ENCODE data around the gene ZNF597. TPM values are rescaled to one million over a fixed set of nuclear protein-coding genes. Genes with fewer than 3 reads are reported as not detected.

ZNF597 gene
- total and polyA plus RNA-seq, 2 experiments from 2014 or later, result 1.2 to 2.4 TPM

DNA sequence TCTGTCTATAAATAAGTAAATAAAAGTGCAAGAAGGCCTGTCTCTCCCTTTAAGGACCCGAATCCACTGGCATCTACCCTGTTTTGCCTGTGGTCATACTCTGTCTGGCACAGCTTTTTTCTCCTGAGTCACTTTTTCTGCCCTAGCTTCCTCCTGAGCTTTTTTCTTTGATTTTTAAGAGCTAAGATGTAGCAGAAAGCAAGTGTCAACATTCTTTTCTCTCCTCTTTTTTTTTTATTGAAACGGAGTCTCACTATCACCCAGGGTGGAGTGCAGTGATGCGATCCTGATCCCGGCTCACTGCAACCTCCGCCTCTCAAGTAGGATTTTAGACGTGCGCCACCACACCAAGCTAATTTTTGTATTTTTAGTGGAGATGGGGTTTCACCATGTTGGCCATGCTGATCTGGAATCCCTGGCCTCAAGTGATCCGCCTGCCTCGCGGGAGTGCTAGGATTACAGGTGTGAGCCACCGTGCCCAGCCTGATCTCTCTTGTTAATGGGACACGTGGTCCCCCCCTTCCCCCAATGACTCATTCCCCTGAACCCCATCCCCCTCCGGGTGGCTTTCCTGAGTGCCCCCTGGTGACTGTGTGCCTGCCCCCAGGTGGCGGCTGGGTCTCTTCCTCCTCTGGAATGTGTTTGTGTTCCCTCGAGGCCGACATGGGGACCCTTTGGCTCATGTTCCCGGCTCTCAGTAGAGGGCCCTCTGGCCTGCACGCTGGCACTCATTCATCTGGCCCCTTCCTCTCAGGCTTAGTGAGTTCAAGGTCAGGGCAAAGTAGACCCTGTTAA, 37.8 kb upstream of the ZNF597 start:
- DNase-seq (ENCODE audit: low spot score) (peak; percentile 50), ATAC-seq (peak; percentile 65)
- Mint-ChIP-seq H3K27ac (peak overlapping the region; percentile 90), H3K4me1 (peaks cover 11% of the 10 kb centered on the region; the same call in 2 of the 3 replicates), H3K4me3 (no peak overlapping the region), H3K9me3 (no peaks in the 10 kb centered on the region), H3K36me3 (ENCODE audit: low read depth) (peaks cover 46% of the 10 kb centered on the region), H3K27me3 (ENCODE audit: insufficient read depth, low read depth, poor library complexity) (peaks cover 12% of the 10 kb centered on the region)
- no peaks in the 10 kb centered on the region for H3K27me3 ChIP-seq (ENCODE audit: insufficient read depth)
- peak overlapping the region; percentile 78 for H3K27ac ChIP-seq (ENCODE audit: low read depth)
- no peak overlapping the region for H3K4me3 ChIP-seq
- no peak overlapping the region for H2AFZ ChIP-seq
- H3K36me3 ChIP-seq (ENCODE audit: insufficient read depth), result peaks cover 9% of the 10 kb centered on the region; the same call in 1 of the 2 replicates
- peak overlapping the region; percentile 57; the same call in 1 of the 2 replicates for H3K4me2 ChIP-seq
- TF ChIP-seq CTCF (conservative IDR thresholded peaks at IDR 0.05; ENCODE audit: low read depth in 2 of 2) (peak in 1 of 2 experiments; percentile 18; a peak in 1 of 4 replicates), EZH2 (IDR thresholded peaks at IDR 0.05; ENCODE audit: low read depth, unreplicated experiment) (no peak), ZNF331 (CRISPR knock-in tag; IDR thresholded peaks at IDR 0.05; ENCODE audit: low read depth) (no peak)
- TF ChIP-seq, protein P1, sequence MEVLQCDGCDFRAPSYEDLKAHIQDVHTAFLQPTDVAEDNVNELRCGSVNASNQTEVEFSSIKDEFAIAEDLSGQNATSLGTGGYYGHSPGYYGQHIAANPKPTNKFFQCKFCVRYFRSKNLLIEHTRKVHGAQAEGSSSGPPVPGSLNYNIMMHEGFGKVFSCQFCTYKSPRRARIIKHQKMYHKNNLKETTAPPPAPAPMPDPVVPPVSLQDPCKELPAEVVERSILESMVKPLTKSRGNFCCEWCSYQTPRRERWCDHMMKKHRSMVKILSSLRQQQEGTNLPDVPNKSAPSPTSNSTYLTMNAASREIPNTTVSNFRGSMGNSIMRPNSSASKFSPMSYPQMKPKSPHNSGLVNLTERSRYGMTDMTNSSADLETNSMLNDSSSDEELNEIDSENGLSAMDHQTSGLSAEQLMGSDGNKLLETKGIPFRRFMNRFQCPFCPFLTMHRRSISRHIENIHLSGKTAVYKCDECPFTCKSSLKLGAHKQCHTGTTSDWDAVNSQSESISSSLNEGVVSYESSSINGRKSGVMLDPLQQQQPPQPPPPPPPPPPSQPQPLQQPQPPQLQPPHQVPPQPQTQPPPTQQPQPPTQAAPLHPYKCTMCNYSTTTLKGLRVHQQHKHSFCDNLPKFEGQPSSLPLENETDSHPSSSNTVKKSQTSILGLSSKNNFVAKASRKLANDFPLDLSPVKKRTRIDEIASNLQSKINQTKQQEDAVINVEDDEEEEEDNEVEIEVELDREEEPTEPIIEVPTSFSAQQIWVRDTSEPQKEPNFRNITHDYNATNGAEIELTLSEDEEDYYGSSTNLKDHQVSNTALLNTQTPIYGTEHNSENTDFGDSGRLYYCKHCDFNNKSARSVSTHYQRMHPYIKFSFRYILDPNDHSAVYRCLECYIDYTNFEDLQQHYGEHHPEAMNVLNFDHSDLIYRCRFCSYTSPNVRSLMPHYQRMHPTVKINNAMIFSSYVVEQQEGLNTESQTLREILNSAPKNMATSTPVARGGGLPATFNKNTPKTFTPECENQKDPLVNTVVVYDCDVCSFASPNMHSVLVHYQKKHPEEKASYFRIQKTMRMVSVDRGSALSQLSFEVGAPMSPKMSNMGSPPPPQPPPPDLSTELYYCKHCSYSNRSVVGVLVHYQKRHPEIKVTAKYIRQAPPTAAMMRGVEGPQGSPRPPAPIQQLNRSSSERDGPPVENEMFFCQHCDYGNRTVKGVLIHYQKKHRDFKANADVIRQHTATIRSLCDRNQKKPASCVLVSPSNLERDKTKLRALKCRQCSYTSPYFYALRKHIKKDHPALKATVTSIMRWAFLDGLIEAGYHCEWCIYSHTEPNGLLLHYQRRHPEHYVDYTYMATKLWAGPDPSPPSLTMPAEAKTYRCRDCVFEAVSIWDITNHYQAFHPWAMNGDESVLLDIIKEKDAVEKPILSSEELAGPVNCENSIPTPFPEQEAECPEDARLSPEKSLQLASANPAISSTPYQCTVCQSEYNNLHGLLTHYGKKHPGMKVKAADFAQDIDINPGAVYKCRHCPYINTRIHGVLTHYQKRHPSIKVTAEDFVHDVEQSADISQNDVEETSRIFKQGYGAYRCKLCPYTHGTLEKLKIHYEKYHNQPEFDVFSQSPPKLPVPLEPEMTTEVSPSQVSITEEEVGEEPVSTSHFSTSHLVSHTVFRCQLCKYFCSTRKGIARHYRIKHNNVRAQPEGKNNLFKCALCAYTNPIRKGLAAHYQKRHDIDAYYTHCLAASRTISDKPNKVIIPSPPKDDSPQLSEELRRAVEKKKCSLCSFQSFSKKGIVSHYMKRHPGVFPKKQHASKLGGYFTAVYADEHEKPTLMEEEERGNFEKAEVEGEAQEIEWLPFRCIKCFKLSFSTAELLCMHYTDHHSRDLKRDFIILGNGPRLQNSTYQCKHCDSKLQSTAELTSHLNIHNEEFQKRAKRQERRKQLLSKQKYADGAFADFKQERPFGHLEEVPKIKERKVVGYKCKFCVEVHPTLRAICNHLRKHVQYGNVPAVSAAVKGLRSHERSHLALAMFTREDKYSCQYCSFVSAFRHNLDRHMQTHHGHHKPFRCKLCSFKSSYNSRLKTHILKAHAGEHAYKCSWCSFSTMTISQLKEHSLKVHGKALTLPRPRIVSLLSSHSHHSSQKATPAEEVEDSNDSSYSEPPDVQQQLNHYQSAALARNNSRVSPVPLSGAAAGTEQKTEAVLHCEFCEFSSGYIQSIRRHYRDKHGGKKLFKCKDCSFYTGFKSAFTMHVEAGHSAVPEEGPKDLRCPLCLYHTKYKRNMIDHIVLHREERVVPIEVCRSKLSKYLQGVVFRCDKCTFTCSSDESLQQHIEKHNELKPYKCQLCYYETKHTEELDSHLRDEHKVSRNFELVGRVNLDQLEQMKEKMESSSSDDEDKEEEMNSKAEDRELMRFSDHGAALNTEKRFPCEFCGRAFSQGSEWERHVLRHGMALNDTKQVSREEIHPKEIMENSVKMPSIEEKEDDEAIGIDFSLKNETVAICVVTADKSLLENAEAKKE (CRISPR knock-in tag; IDR thresholded peaks at IDR 0.05), result no peak
- H3K4me1 ChIP-seq (ENCODE audit: insufficient read depth), result peaks cover 11% of the 10 kb centered on the region
- peaks cover 27% of the 10 kb centered on the region for H3K79me2 ChIP-seq (replicated peaks; ENCODE audit: insufficient read depth)
- no peaks in the 10 kb centered on the region for H3F3A ChIP-seq (replicated peaks; ENCODE audit: low read depth)
- no peaks in the 10 kb centered on the region for H3K9me2 ChIP-seq (ENCODE audit: insufficient read depth)
- H4K20me1 ChIP-seq (replicated peaks; ENCODE audit: insufficient read depth), result peaks cover 16% of the 10 kb centered on the region; the same call in 1 of the 2 replicates

Measured in GM23338 (cell line).